Heart left ventricle (tissue), 16 donors: Measurements from ENCODE around the gene FLNB. TPM values are rescaled to one million over a fixed set of nuclear protein-coding genes. Genes with fewer than 3 reads are reported as not detected.

Experiments
- ATAC-seq, 4 donors: fragments of 200-7000 bp; cut with Tn5 transposase; one replicate each; pipeline ENCODE4 v1.9.1; 2020 to 2022; ENCODE audit warnings: moderate library complexity in 4 of 4, mild to moderate bottlenecking in 3 of 4, moderate number of reproducible peaks in 1 of 4
- DNase-seq, 5 donors: peaks; one replicate each; pipeline ENCODE4 v3.0.0-alpha.2; 2020
- H3K27ac ChIP-seq, 12 donors: fragments of 200-600 bp; sonication (generic) in 4 of 12; one replicate each; pipeline versions ENCODE4 v1.5.0 to v1.8.0; 2016 to 2022; ENCODE audit warnings: mild to moderate bottlenecking in 2 of 12
- H3K27me3 ChIP-seq, 9 donors: fragments of 200-600 bp; sonication (generic) in 2 of 9; one replicate each; pipeline versions ENCODE4 v1.5.1 to v1.8.0; 2016 to 2022; ENCODE audit warnings: mild to moderate bottlenecking in 3 of 9
- H3K36me3 ChIP-seq, 9 donors: fragments of 200-600 bp; sonication (generic) in 2 of 9; one replicate each; pipeline versions ENCODE4 v1.5.0 to v1.8.0; 2018 to 2022; ENCODE audit warnings: mild to moderate bottlenecking in 2 of 9
- H3K4me1 ChIP-seq, 12 donors: fragments of 200-600 bp; sonication (generic) in 4 of 12; one replicate each; pipeline versions ENCODE4 v1.5.0 to v1.8.0; 2016 to 2022; ENCODE audit warnings: mild to moderate bottlenecking in 3 of 12
- H3K4me3 ChIP-seq, 12 donors: fragments of 200-600 bp; sonication (generic) in 4 of 12; one replicate each; pipeline versions ENCODE4 v1.5.0 to v1.8.0; 2017 to 2022; ENCODE audit warnings: mild to moderate bottlenecking in 9 of 12, moderate library complexity in 4 of 12
- H3K9me3 ChIP-seq, 12 donors: fragments of 200-600 bp; sonication (generic) in 4 of 12; one replicate each; pipeline versions ENCODE4 v1.5.0 to v1.8.0; 2016 to 2022; ENCODE audit warnings: mild to moderate bottlenecking in 1 of 12
- CTCF ChIP-seq, 12 donors: fragments of 200-600 bp; sonication (generic) in 4 of 12; IDR thresholded peaks; one replicate each; pipeline versions ENCODE4 v1.5.0 to v1.8.0; 2018 to 2022; ENCODE audit warnings: antibody characterized with exemption in 12 of 12, mild to moderate bottlenecking in 5 of 12
- POLR2A ChIP-seq, 2 donors: fragments of 450-650 bp; IDR thresholded peaks; one replicate each; pipeline ENCODE4 v1.6.1; 2017; ENCODE audit warnings: antibody characterized with exemption in 2 of 2, mild to moderate bottlenecking in 2 of 2, moderate library complexity in 2 of 2
- WGBS, 4 donors: extraction: QIAGEN DNeasy Blood & Tissue Kit in 2 of 4; methylation state at CpG; one replicate each; pipeline versions ENCODE4 v1.1.5 to v1.1.7; 2013 to 2018; 5-methylcytosine and 5-hydroxymethylcytosine counted together
- intact Hi-C, 10 donors: fragments of 100-400 bp; cut with DNase I; formaldehyde crosslinking; loops; one replicate each; pipeline versions ENCODE4 v1.11.1 to v1.14.2; 2022
- polyA plus RNA-seq, 2 donors: library from polyadenylated mRNA; stranded (reverse); fragments of 200-250 nt; gene quantifications; one replicate each; pipeline ENCODE4 v1.2.3, GENCODE V29; 2013
- total RNA-seq, 9 donors: library from RNA; depleted of rRNA in 2 of 9; stranded (reverse); fragments of >200 nt in 2 of 9; fragmentation: NEBNext Ultra II Directional in 3 of 9; extraction: Animal tissue kit (Norgen Biotek cat#: 25700) in 3 of 9; gene quantifications; one replicate each; pipeline versions ENCODE4 v1.1.0 to v1.2.4, GENCODE V29; 2016 to 2023
- donor health status: ischemic (EF 13 %, LVEDD 7.1; RV severe dilation, severe dysfunction).
- donor health status: healthy with polysubstance abuse.
- donor health status: DM: no; HTN: yes; CAD: no.
- donor health status: DM: no; HTN: no; CAD: no.
- donor health status: ischemic (EF 25% LVEDD 6.9; RV normal size, moderate dysfunction).
- donor health status: ischemic (EF 25% LVEDD 5.7; RV mildly dilated, moderate dysfunction).
- donor health status: healthy.
- donor health status: DM: yes; HTN: yes; CAD: no.
- donor health status: ischemic (EF 35%, LVEDD 5.7; RV mildly dilated, moderate dysfunction).
- donor health status: nonischemic (EF 11% LVEDD 7.7; RV severe dilation, severe dysfunction).
- donor health status: DM: yes; HTN: yes; CAD: no.
- donor health status: PGD.
- donor health status: ischemic (EF 29% LVEDD 5.4; RV normal size, mild dysfunction).
- donor health status: nonischemic (EF 23%, LVEDD 6.1; RV moderate dilation, normal function).

FLNB gene
- total and polyA plus RNA-seq, 11 donors: 30.5 to 75.6 (median 40.6) TPM

- no peak overlapping the region for H3K4me3 ChIP-seq
- TF ChIP-seq POLR2A (IDR thresholded peaks at IDR 0.05) (no peak), CTCF (IDR thresholded peaks at IDR 0.05) (no peak)
- H3K27ac ChIP-seq: no peak overlapping the region
- H3K27me3 ChIP-seq: no peaks in the 10 kb centered on the region
- H3K4me1 ChIP-seq: peaks cover 0 to 38% (median 23%) of the 10 kb centered on the region in 12 donors
- no peaks in the 10 kb centered on the region for H3K36me3 ChIP-seq
- no peaks in the 10 kb centered on the region for H3K9me3 ChIP-seq
- intact Hi-C loops: loop anchor here in 8 of 10 donors (5.0 to 10.0 kb wide), 5 partner anchors 38 to 355 kb away; partner anchors contain the start of genes FLNB (in 4 of the 8) and ACOX2 (in 3 of the 8)
- DNase-seq (peak in 1 of 5 donors; percentile 27), ATAC-seq (no peak)
- WGBS, 4 donors: 86 to 93% (median 88%) methylated on average over 10 to 13 of the region's 13 CpGs
Observed at GRCh38 chr3:58179235-58180098, 171.2 kb downstream of the FLNB start.

- intact Hi-C loops: loop anchor here in 3 of 10 donors (10.0 kb wide), 2 partner anchors 235 to 355 kb away; partner anchors contain the start of gene ACOX2 (in 1 of the 3)
- no peaks in the 10 kb centered on the region for H3K36me3 ChIP-seq
- no peaks in the 10 kb centered on the region for H3K9me3 ChIP-seq
- H3K27ac ChIP-seq: no peak overlapping the region
- ATAC-seq (no peak), DNase-seq (no peak)
- WGBS, 4 donors: 90 to 97% (median 92%) methylated on average over 5 to 12 of the region's 12 CpGs
- H3K4me3 ChIP-seq: no peak overlapping the region
- peaks cover 0 to 30% (median 16%) of the 10 kb centered on the region in 12 donors for H3K4me1 ChIP-seq
- H3K27me3 ChIP-seq: no peaks in the 10 kb centered on the region
- TF ChIP-seq POLR2A (IDR thresholded peaks at IDR 0.05) (no peak), CTCF (IDR thresholded peaks at IDR 0.05) (no peak)
Observed at GRCh38 chr3:58180099-58180880, 172.1 kb downstream of the FLNB start.

- H3K4me1 ChIP-seq: peaks cover 0 to 22% (median 9%) of the 10 kb centered on the region in 12 donors
- no peak overlapping the region for H3K4me3 ChIP-seq
- no peaks in the 10 kb centered on the region for H3K9me3 ChIP-seq
- H3K36me3 ChIP-seq: no peaks in the 10 kb centered on the region
- no peak for TF ChIP-seq CTCF (IDR thresholded peaks at IDR 0.05)
- TF ChIP-seq POLR2A (IDR thresholded peaks at IDR 0.05): no peak
- no peak overlapping the region for H3K27ac ChIP-seq
- ATAC-seq (no peak), DNase-seq (no peak)
- H3K27me3 ChIP-seq: no peaks in the 10 kb centered on the region
- WGBS, 4 donors: 92 to 98% (median 96%) methylated on average over 1 of the region's 1 CpG
- intact Hi-C loops: loop anchor here in 3 of 10 donors (10.0 kb wide), 2 partner anchors 234 to 354 kb away; partner anchors contain the start of gene ACOX2 (in 1 of the 3)
Observed at GRCh38 chr3:58180940-58181587, 172.8 kb downstream of the FLNB start.
